MV-4-11 (cell line): ENCODE measurements around the gene SPTAN1.
"Not testable (repeated sequence)": the region's sequence is repeated elsewhere in the genome, so short reads cannot be mapped to it uniquely, and the experiment has no call there.

Experiments used
- DNase-seq: peaks from one replicate; lab custom pipeline; 2025; lab: John Stamatoyannopoulos, UW

The SPTAN1 gene

GRCh38 chr9:128552153-128552743 lies at the start of gene SPTAN1:
Gene SPTAN1, plus strand, starts transcription at chr9:128552587. Its CDS starts 14,154 bp downstream, at chr9:128566741.
- DNase-seq, result peak; percentile 73

- not testable (repeated sequence) for DNase-seq
These were observed 49.0 kb upstream of the SPTAN1 start for GRCh38 chr9:128503415-128503825.

- DNase-seq, result peak; percentile 16
These were observed 48.5 kb upstream of the SPTAN1 start for GRCh38 chr9:128503870-128504269.

- DNase-seq, result peak; percentile 86
These were observed 47.6 kb upstream of the SPTAN1 start, which contains the start of gene GLE1 for GRCh38 chr9:128504485-128505413. Gene GLE1, plus strand, starts transcription at chr9:128504719. Its CDS starts 87 bp downstream, at chr9:128504806.

- DNase-seq, result no peak
These were observed 47.0 kb upstream of the SPTAN1 start for GRCh38 chr9:128505414-128505765.

- DNase-seq, result peak; percentile 14
These were observed 46.5 kb upstream of the SPTAN1 start for GRCh38 chr9:128505906-128506305.

- no peak for DNase-seq
These were observed 39.6 kb upstream of the SPTAN1 start for GRCh38 chr9:128512820-128513219.

- DNase-seq, result no peak
These were observed 30.4 kb upstream of the SPTAN1 start for GRCh38 chr9:128521956-128522355.

GRCh38 chr9:128523199-128523925 lies 29.0 kb upstream of the SPTAN1 start:
- DNase-seq, result no peak

GRCh38 chr9:128526720-128527119 lies 25.7 kb upstream of the SPTAN1 start:
- no peak for DNase-seq

GRCh38 chr9:128528445-128529160 lies 23.8 kb upstream of the SPTAN1 start:
- no peak for DNase-seq

GRCh38 chr9:128529191-128529590 lies 23.2 kb upstream of the SPTAN1 start:
- DNase-seq, result no peak

GRCh38 chr9:128532581-128532980 lies 19.8 kb upstream of the SPTAN1 start:
- no peak for DNase-seq

GRCh38 chr9:128540634-128541360 lies 11.6 kb upstream of the SPTAN1 start:
- peak; percentile 70 for DNase-seq

GRCh38 chr9:128546504-128546903 lies 5.9 kb upstream of the SPTAN1 start:
- DNase-seq, result no peak

- no peak for DNase-seq
These were observed 3.5 kb upstream of the SPTAN1 start for GRCh38 chr9:128548876-128549275.

- DNase-seq, result no peak
These were observed 2.2 kb upstream of the SPTAN1 start for GRCh38 chr9:128550226-128550625.

GRCh38 chr9:128550770-128551656 lies 1.4 kb upstream of the SPTAN1 start:
- DNase-seq, result no peak

GRCh38 chr9:128551657-128552152 lies 682 bp upstream of the SPTAN1 start:
- DNase-seq, result no peak
